Omental fat pad (tissue), 4 donors: ENCODE data around the gene FAM163B. TPM values are rescaled to one million over a fixed set of nuclear protein-coding genes. Genes with fewer than 3 reads are reported as not detected.
"Not testable (repeated sequence)": the region's sequence is repeated elsewhere in the genome, so short reads cannot be mapped to it uniquely, and the experiment has no call there.

Experiments
- ATAC-seq: fragments of 150-250 bp; one replicate; pipeline ENCODE4 v1.9.1; 2016; ENCODE audit warnings: mild to moderate bottlenecking, moderate library complexity; ENCODE audit not compliant: low FRiP score
- DNase-seq: peaks from one replicate; pipeline ENCODE4 v3.0.0-alpha.2; 2019; ENCODE audit warnings: low spot score
- total RNA-seq, 4 donors: library from RNA; depleted of rRNA; stranded (reverse); fragments of >200 nt; gene quantifications; one replicate each; pipeline ENCODE4 v1.1.0, GENCODE V29; 2016
- TF ChIP-seq, protein P1 (sequence below), 3 donors: fragments of 450-650 bp; IDR thresholded peaks; one replicate each; pipeline ENCODE4 v1.5.1; 2016 to 2017; ENCODE audit warnings: antibody characterized with exemption in 3 of 3, mild to moderate bottlenecking in 3 of 3, moderate library complexity in 2 of 3

FAM163B gene
- total RNA-seq, 4 donors from 2014 or later: not detected

DNA sequence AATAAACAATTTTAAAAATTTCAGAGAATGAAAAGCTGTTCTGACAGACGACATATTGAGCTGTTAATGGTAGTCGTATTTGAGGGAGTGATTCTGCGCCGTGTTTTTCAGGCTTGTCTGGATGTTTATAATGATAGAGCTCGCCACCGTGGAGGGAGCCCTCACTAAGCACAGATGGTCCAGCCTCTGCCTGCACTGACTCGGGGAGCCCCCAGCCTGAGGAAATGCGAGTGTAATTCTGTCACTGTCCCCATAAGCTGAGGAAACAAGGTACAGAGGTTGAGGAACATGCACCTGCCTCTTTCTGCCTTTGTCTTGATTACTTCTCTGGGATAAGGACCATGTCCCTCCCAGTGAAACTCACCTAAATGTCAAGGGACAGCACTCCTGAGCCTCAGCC lies 19.6 kb upstream of the FAM163B start:
- DNase-seq: no peak
- ATAC-seq: no peak
- TF ChIP-seq, protein P1, sequence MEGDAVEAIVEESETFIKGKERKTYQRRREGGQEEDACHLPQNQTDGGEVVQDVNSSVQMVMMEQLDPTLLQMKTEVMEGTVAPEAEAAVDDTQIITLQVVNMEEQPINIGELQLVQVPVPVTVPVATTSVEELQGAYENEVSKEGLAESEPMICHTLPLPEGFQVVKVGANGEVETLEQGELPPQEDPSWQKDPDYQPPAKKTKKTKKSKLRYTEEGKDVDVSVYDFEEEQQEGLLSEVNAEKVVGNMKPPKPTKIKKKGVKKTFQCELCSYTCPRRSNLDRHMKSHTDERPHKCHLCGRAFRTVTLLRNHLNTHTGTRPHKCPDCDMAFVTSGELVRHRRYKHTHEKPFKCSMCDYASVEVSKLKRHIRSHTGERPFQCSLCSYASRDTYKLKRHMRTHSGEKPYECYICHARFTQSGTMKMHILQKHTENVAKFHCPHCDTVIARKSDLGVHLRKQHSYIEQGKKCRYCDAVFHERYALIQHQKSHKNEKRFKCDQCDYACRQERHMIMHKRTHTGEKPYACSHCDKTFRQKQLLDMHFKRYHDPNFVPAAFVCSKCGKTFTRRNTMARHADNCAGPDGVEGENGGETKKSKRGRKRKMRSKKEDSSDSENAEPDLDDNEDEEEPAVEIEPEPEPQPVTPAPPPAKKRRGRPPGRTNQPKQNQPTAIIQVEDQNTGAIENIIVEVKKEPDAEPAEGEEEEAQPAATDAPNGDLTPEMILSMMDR (IDR thresholded peaks at IDR 0.05): no peak

- TF ChIP-seq, protein P1 (IDR thresholded peaks at IDR 0.05): no peak
- no peak for DNase-seq
- no peak for ATAC-seq
These were observed 18.2 kb upstream of the FAM163B start for GRCh38 chr9:133627341-133627740.

- not testable (repeated sequence) for ATAC-seq, DNase-seq
These were observed 16.8 kb upstream of the FAM163B start for GRCh38 chr9:133626008-133626407.

DNA sequence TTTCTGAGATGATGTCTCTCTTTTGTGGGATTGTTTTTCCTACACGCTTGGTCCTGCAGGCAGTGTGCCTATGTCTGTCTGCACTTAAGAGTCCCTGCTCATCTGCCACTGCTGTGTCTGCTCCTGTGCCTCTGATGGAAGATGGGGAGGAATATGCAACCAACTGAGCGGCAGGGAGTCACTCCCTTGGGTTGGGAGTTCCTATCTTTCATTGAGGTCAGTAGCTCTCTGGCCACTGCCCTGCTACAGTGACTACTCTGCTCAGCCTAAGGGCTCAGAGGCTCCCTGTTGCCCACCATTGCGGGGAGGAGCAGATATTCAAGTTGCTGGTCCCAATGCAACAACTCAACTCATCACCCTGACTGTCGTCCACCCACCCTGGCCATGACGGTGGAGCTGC lies 13.4 kb upstream of the FAM163B start:
- TF ChIP-seq, protein P1 (IDR thresholded peaks at IDR 0.05): no peak
- DNase-seq (no peak), ATAC-seq (no peak)

- DNase-seq: no peak
- TF ChIP-seq, protein P1 (IDR thresholded peaks at IDR 0.05): no peak
- no peak for ATAC-seq
These were observed 12.6 kb upstream of the FAM163B start for GRCh38 chr9:133621725-133622267.

GRCh38 chr9:133619791-133620190 lies 10.6 kb upstream of the FAM163B start:
- DNase-seq (no peak), ATAC-seq (no peak)
- TF ChIP-seq, protein P1 (IDR thresholded peaks at IDR 0.05): no peak

DNA sequence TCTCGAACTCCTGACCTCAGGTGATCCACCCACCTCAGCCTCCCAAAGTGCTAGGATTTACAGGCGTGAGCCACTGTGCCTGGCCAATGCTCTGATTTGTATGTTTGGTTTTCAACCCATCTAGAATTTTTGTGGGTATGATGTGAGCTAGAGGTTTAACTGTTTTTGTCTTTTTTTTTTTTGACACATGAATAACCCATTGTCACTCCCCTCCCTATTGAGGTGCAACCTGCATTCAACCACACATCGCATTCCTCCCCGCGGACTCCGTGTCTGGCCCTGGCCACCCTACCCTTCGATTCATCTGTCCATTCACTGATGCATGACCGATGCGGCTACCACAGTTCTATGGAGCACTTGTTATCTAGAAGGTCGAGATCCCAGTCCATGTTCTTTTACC lies 9.5 kb upstream of the FAM163B start:
- DNase-seq (no peak), ATAC-seq (no peak)
- TF ChIP-seq, protein P1 (IDR thresholded peaks at IDR 0.05): no peak
